Measurements from ENCODE around the gene WNT9B. TPM values are rescaled to one million over a fixed set of nuclear protein-coding genes. Genes with fewer than 3 reads are reported as not detected.
"Not testable (repeated sequence)": the region's sequence is repeated elsewhere in the genome, so short reads cannot be mapped to it uniquely, and the experiment has no call there.

WNT9B gene
- total RNA-seq, 1 experiment from 2014 or later: 0.83 TPM

DNA sequence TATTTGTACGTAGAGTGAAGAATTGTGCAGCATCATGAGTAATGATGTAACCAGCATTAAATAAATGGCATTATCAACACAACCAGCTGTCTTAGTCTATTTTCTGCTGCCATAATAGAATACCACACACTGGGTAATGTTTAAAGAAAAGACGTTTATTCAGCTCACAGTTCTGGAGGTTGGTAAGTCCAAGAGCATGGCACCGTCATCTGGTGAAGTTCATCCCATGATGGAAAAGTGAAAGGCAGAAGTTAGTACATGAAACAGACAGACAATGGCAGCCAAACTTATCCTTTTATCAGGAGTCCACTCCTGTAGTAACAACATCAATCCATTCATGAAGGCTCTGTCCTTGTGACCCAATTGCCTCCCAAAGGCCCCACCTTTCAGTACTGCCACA, 65.2 kb downstream of the WNT9B start:
- DNase-seq: no peak
- Histone ChIP-seq H3K36me3 (replicated peaks; ENCODE audit: control insufficient read depth, insufficient read depth, low read length) (no peaks in the 10 kb centered on the region), H3K27me3 (ENCODE audit: control insufficient read depth, insufficient read depth, low read length) (no peaks in the 10 kb centered on the region), H3K4me3 (ENCODE audit: insufficient read depth, low read depth, low read length) (no peak overlapping the region)

DNA sequence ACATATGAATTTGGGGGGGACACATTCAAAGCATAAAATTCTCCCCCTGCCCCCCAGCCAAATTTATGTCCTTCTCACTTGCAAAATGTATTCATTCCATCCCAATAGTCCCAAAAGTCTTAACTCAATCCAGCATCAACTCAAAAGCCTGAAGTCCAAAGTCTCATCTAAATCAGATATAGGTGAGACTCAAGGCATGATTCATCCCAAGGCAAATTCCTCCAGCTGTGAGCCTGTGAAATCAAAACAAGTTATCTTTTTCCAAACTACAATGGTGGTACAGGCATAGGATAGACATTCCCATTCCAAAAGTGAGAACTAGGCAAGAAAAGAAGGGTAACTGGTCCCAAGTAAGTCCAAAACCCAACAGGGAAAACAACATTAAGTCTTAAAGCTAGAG, 65.7 kb downstream of the WNT9B start:
- Histone ChIP-seq H3K4me3 (ENCODE audit: insufficient read depth, low read depth, low read length) (no peak overlapping the region), H3K27me3 (ENCODE audit: control insufficient read depth, insufficient read depth, low read length) (no peaks in the 10 kb centered on the region), H3K36me3 (replicated peaks; ENCODE audit: control insufficient read depth, insufficient read depth, low read length) (no peaks in the 10 kb centered on the region)
- no peak for DNase-seq

DNA sequence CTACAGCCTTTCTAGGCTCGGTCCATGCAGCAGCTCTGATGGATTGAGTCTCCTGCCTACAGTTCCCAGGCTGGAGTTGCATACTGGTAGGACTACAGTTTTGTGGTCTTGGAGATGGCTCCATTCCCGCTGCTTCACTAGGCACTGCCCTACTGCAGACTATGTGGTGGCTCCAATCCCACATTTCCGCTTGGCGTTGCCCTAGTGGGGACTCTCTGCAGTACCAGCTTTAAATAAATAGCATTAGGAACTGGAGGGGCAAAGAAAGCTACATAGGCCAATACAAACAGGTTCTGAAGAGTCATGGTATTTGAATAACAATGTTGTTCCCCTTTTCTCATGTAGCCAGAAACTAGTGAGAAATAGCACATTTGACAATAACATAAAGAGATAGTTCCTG, 66.1 kb downstream of the WNT9B start:
- H3K4me3 ChIP-seq (ENCODE audit: insufficient read depth, low read depth, low read length): no peak overlapping the region
- no peaks in the 10 kb centered on the region for H3K36me3 ChIP-seq (replicated peaks; ENCODE audit: control insufficient read depth, insufficient read depth, low read length)
- no peak for DNase-seq
- no peaks in the 10 kb centered on the region for H3K27me3 ChIP-seq (ENCODE audit: control insufficient read depth, insufficient read depth, low read length)

DNA sequence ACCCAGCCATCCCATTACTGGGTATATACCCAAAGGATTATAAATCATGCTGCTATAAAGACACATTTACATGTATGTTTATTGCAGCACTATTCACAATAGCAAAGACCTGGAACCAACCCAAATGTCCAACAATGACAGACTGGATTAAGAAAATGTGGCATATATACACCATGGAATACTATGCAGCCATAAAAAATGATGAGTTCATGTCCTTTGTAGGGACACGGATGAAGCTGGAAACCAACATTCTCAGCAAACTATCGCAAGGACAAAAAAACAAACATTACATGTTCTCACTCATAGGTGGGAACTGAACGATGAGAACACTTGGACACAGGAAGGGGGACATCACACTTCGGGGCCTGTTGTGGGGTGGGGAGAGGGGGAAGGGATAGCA, 70.6 kb downstream of the WNT9B start:
- not testable (repeated sequence) for H3K36me3 ChIP-seq (replicated peaks; ENCODE audit: control insufficient read depth, insufficient read depth, low read length); H3K4me3 ChIP-seq (ENCODE audit: insufficient read depth, low read depth, low read length); DNase-seq; H3K27me3 ChIP-seq (ENCODE audit: control insufficient read depth, insufficient read depth, low read length)

DNA sequence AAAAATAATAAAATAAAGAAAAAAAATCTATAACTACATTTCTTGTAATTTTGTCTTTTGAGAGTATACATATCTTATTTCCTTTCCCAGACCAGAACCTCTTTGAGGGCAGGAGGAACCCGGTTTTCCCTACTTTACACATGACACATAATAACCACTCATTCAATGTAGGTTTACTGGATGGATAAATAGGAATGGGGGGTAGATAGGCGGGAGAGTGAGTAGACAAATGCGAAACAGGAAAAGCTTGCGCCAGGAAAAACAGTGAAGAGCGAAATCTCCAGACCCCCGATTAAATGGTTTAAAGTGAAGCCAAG, 71.1 kb downstream of the WNT9B start:
- Histone ChIP-seq H3K4me3 (ENCODE audit: insufficient read depth, low read depth, low read length) (peak overlapping the region; percentile 96), H3K36me3 (replicated peaks; ENCODE audit: control insufficient read depth, insufficient read depth, low read length) (no peaks in the 10 kb centered on the region), H3K27me3 (ENCODE audit: control insufficient read depth, insufficient read depth, low read length) (no peaks in the 10 kb centered on the region)
- no peak for DNase-seq

DNA sequence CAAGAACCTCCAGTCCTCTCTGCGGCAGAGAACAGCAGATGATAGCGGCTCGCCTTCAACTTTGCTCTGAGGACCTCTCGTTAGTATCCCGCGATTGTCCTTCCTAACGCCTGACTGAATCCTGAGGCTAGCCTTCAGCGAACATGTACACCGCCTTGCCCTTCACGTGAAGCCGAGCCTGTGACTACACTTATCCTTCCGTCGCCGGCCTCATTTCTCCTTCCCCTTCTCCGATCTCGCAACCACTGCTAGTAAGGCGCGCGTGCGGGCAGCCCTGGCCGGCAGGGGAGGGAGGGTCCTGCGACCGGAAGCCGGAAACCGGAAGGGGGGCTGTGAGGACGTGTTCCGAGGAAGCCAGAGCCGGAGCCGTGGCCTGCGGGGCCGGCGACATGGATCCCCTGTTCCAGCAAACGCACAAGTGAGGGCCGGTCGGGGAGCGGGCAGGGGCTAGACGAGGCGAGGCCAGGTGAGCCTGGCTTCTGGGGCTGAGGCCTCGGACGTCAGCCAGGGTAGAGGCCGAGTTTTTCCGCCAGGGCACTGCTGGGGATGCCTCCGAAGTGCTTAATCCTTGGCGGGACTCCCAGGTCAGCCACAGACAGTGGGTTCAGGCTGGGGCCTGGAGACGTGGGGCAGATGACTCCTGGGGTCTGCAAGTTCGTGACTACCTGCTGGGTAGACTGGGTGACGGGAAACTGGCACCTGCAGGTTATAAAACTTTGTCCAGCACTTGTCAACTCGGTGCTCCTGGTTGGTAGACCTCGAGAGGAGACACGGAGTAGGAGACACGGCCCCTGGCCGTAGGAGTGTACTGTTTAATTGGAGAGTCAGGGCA, 71.6 kb downstream of the WNT9B start, which contains the start of gene GOSR2:
Gene GOSR2 (plus strand): TSS at position 357 of the 832 bp plus-strand sequence. CDS start 33 bp downstream, at position 390.
- no peaks in the 10 kb centered on the region for H3K36me3 ChIP-seq (replicated peaks; ENCODE audit: control insufficient read depth, insufficient read depth, low read length)
- H3K4me3 ChIP-seq (ENCODE audit: insufficient read depth, low read depth, low read length): peak within 1 kb of the TSS; percentile 96
- peak; percentile 96 for DNase-seq
- H3K27me3 ChIP-seq (ENCODE audit: control insufficient read depth, insufficient read depth, low read length): no peaks in the 10 kb centered on the region

DNA sequence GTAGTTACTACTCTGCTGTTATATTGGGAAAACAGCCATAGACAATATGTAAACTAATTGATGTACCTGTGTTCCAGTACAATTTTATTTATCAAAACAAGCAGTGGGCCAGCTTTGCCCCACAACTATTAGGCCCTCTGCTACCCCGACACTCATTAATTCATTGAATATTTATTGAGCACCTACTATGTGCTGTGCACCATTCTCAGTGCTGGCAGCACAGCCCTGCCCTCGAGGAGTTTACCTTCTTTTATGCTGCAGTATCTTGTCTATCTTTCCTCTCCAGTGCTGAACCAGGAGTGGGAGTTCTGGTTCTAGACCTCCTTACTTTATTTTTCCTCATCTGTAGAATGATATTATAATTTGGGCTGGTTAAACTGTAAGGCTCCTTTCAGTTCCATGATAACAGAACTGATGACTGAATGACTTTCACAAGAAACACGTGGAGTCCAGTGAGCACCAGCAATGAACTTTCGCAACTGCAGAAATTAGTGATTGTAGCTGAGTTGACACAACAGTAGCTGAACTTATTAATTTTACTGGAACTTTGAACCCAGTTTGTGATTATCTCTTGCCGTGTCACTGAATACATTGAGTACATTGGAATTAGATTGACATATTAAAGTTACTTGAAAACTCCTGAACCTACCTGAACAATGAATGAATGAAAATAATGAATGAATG, 73.9 kb downstream of the WNT9B start:
- H3K27me3 ChIP-seq (ENCODE audit: control insufficient read depth, insufficient read depth, low read length): no peaks in the 10 kb centered on the region
- H3K4me3 ChIP-seq (ENCODE audit: insufficient read depth, low read depth, low read length): no peak overlapping the region
- no peak for DNase-seq
- H3K36me3 ChIP-seq (replicated peaks; ENCODE audit: control insufficient read depth, insufficient read depth, low read length): peaks cover 6% of the 10 kb centered on the region

DNA sequence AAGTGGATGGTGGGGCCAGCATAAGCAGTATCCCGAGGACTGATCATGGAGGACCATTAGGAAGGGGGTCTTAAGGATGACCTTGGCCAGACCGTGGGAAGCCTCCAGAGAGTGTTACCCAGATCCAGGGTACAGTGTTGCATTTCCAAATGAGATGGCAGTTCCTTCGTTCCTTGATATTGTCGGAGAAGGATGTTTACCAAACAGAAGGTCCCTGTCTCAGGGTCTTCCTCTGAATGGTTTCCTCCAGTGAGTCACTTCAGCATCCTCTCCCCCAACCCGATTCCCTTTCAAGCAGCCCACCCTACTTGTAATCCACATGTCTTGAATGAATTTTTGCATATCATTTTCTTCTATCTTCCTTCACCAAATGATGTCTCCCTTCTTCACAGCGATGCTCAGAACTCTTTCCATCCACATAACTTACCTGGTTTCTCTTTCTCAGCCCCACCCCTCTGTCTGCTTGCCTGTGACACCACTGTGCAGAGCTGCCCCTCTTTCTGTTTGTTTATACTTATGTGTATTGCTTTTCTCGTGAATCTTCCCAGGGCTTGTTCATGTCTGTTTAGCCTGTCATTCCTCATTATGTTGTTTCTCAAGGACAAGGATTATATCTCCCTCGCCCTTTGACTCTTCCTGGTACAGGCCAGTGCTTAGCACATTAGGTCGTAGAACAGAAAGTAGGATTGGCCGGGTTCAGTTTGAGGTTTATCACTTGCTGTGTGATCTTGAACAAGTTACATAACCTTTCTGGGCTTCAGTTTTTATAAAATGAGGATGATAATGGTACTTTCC, 77.3 kb downstream of the WNT9B start:
- Histone ChIP-seq H3K36me3 (replicated peaks; ENCODE audit: control insufficient read depth, insufficient read depth, low read length) (peaks cover 27% of the 10 kb centered on the region), H3K4me3 (ENCODE audit: insufficient read depth, low read depth, low read length) (no peak overlapping the region), H3K27me3 (ENCODE audit: control insufficient read depth, insufficient read depth, low read length) (no peaks in the 10 kb centered on the region)
- no peak for DNase-seq

DNA sequence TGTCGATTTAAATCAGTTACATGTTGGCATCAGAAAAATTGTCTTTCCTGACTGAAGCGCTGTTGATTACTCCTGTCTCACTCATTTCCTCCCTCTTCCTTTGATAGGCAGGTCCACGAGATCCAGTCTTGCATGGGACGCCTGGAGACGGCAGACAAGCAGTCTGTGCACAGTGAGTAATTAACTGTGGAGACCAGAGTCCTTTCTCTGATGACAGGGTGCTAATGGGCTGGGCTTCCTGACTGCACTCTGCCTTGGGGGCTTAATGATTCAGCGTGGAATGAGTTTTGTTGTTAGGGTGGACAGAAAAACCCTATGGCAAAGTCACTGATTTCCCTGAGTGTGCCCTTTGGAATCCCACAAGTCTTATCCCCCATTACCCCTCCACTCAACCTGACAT, 78.0 kb downstream of the WNT9B start:
- H3K4me3 ChIP-seq (ENCODE audit: insufficient read depth, low read depth, low read length): no peak overlapping the region
- H3K27me3 ChIP-seq (ENCODE audit: control insufficient read depth, insufficient read depth, low read length): no peaks in the 10 kb centered on the region
- H3K36me3 ChIP-seq (replicated peaks; ENCODE audit: control insufficient read depth, insufficient read depth, low read length): peaks cover 33% of the 10 kb centered on the region
- no peak for DNase-seq

DNA sequence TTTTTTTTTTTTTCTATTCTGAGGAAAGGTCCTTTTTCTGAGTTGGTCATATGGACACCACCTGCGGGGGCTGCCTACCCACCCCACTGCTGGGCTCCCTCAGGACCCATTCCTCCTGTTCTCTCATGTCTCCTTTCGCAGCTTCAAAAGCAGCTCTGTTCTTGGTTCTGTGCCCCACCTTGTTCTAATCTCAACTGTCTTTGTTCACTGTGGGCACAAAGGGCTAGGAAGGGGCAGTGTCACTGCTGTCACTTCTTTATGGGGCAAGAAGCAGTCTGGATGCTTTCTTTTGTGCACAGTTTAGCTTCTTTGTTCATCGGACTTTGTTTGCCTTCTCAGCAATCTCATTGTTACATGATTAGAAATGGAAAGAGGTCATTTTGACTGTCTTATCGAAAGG, 78.7 kb downstream of the WNT9B start:
- H3K4me3 ChIP-seq (ENCODE audit: insufficient read depth, low read depth, low read length): no peak overlapping the region
- no peak for DNase-seq
- no peaks in the 10 kb centered on the region for H3K27me3 ChIP-seq (ENCODE audit: control insufficient read depth, insufficient read depth, low read length)
- H3K36me3 ChIP-seq (replicated peaks; ENCODE audit: control insufficient read depth, insufficient read depth, low read length): peaks cover 38% of the 10 kb centered on the region

DNA sequence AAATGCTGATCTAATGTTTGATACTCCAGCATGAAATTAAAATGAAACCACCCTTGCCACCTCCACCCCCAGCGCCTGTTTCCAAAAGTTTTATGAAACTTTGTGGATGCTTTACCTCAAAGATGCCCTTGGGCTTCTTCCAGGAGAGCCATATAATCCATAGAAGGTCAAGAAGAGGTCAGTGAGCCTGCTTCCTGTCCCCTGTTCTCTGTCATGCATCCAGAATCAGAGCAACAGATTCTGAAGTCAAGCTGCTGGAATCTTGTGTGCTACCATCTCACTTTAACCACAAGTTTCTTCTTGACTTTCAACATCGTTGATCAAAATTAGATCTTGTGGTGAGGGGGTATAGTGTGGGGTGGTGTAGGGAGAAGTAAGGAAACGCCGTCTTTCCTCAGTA, 80.2 kb downstream of the WNT9B start:
- no peak overlapping the region for H3K4me3 ChIP-seq (ENCODE audit: insufficient read depth, low read depth, low read length)
- no peak for DNase-seq
- peaks cover 49% of the 10 kb centered on the region for H3K36me3 ChIP-seq (replicated peaks; ENCODE audit: control insufficient read depth, insufficient read depth, low read length)
- no peaks in the 10 kb centered on the region for H3K27me3 ChIP-seq (ENCODE audit: control insufficient read depth, insufficient read depth, low read length)

DNA sequence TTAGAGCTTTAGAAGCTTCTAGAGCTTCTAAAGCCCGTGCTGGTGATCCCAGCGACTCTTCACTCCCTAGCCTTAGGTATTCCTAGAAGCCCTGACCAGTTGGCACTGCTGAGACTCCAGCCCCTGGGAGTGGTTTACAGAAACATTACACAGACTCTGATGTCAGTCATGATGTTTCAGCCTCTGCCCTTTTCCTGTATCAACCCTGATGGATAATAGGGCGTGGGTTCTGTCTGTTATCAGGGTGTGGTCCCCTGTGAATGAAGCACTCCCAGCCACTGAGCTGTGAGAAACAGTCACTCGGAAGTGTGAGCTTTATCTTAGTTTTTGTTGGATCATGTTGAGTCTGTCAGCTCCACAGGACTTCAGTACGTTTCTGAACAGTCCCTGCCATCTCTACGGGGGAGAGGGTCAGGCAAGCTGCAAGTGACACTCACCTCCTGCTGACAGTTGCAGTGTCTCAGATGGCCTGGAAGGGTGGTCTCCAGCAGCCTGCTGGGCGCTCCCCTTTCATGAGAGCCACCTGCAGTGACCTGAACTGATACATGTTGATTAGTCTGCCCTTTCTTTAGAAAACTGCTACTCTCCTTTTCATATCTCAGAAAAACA, 84.4 kb downstream of the WNT9B start:
- Histone ChIP-seq H3K4me3 (ENCODE audit: insufficient read depth, low read depth, low read length) (no peak overlapping the region), H3K36me3 (replicated peaks; ENCODE audit: control insufficient read depth, insufficient read depth, low read length) (peaks cover 64% of the 10 kb centered on the region), H3K27me3 (ENCODE audit: control insufficient read depth, insufficient read depth, low read length) (no peaks in the 10 kb centered on the region)
- no peak for DNase-seq
